GM21447 (cell line): Measurements from ENCODE around the gene COX4I1.
"Not testable (repeated sequence)": the region's sequence is repeated elsewhere in the genome, so short reads cannot be mapped to it uniquely, and the experiment has no call there.

Source experiments
- ATAC-seq: cut with Tn5 transposase; IDR thresholded peaks from one replicate; pipeline ENCODE4 v1.9.1; 2021; ENCODE audit not compliant: unreplicated experiment

COX4I1 gene

GRCh38 chr16:85798283-85798776 lies 1.2 kb upstream of the COX4I1 start:
- ATAC-seq, result no peak

GRCh38 chr16:85798901-85799496 lies 496 bp upstream of the COX4I1 start:
- ATAC-seq, result peak; percentile 5

GRCh38 chr16:85800321-85800669 lies 800 bp downstream of the COX4I1 start:
- peak; percentile 11 for ATAC-seq

- no peak for ATAC-seq
These were observed 4.1 kb downstream of the COX4I1 start for GRCh38 chr16:85803570-85803969.

- ATAC-seq, result no peak
These were observed 6.0 kb downstream of the COX4I1 start for GRCh38 chr16:85805442-85806045.

- ATAC-seq, result no peak
These were observed 7.0 kb downstream of the COX4I1 start for GRCh38 chr16:85806539-85806938.

- ATAC-seq, result not testable (repeated sequence)
These were observed 7.8 kb downstream of the COX4I1 start for GRCh38 chr16:85807340-85807739.

- ATAC-seq, result not testable (repeated sequence)
These were observed 8.6 kb downstream of the COX4I1 start for GRCh38 chr16:85808104-85808503.

GRCh38 chr16:85808926-85809325 lies 9.4 kb downstream of the COX4I1 start:
- ATAC-seq, result no peak

GRCh38 chr16:85809645-85810044 lies 10.2 kb downstream of the COX4I1 start:
- ATAC-seq, result no peak

GRCh38 chr16:85810097-85810741 lies 10.7 kb downstream of the COX4I1 start:
- ATAC-seq, result no peak

- no peak for ATAC-seq
These were observed 11.2 kb downstream of the COX4I1 start for GRCh38 chr16:85810742-85811115.

- no peak for ATAC-seq
These were observed 12.7 kb downstream of the COX4I1 start for GRCh38 chr16:85812031-85812807.

- ATAC-seq, result no peak
These were observed 13.6 kb downstream of the COX4I1 start for GRCh38 chr16:85812811-85813700.

GRCh38 chr16:85816159-85816558 lies 16.7 kb downstream of the COX4I1 start:
- no peak for ATAC-seq

- ATAC-seq, result not testable (repeated sequence)
These were observed 17.7 kb downstream of the COX4I1 start for GRCh38 chr16:85817195-85817594.

GRCh38 chr16:85819245-85819644 lies 19.8 kb downstream of the COX4I1 start:
- no peak for ATAC-seq

- no peak for ATAC-seq
These were observed 20.3 kb downstream of the COX4I1 start for GRCh38 chr16:85819771-85820170.

GRCh38 chr16:85820604-85821372 lies 21.3 kb downstream of the COX4I1 start:
- ATAC-seq, result no peak
